ENCODE results near the gene POLR2H.

GRCh38 chr3:184395320-184395660 is 33.8 kb downstream of the POLR2H start:
- TF ChIP-seq CTCF (IDR thresholded peaks at IDR 0.05) (no peak), POLR2A (IDR thresholded peaks at IDR 0.05) (no peak), EP300 (IDR thresholded peaks at IDR 0.05) (no peak)

All from ovary (tissue), 3 donors.